Caco-2 (cell line): ENCODE data around the gene PLAAT3. TPM values are rescaled to one million over a fixed set of nuclear protein-coding genes. Genes with fewer than 3 reads are reported as not detected.

ENCODE experiments used
- BruUV-seq: library from RNA; stranded (reverse); fragments of 400-500 nt; replicated peaks from 2 replicates; lab custom pipeline; 2021; lab: Mats Ljungman, UMichigan
- CTCF ChIA-PET: fragments of 300-600 bp; sonication (Branson Sonifier 250); formaldehyde crosslinking; loops from one replicate; lab custom pipeline; 2022; ENCODE audit warnings: antibody characterized with exemption; lab: Charles Lee
- POLR2A ChIA-PET: fragments of 300-600 bp; sonication (Branson Sonifier 250); formaldehyde crosslinking; loops from one replicate; lab custom pipeline; 2022; ENCODE audit warnings: antibody characterized with exemption; lab: Charles Lee
- DNase-seq, 2 experiments: peaks; one replicate each; pipeline versions ENCODE4 v3.0.0 to v3.0.0-alpha.2; 2020 to 2022
- H3K27me3 ChIP-seq: replicated peaks from 2 replicates; pipeline ENCODE4 v1.6.0; 2011; ENCODE audit warnings: low read length; ENCODE audit not compliant: control insufficient read depth, insufficient read depth
- H3K36me3 ChIP-seq: 2 replicates; pipeline ENCODE4 v1.5.1; 2011; ENCODE audit warnings: low read length; ENCODE audit not compliant: control insufficient read depth, insufficient read depth
- H3K4me1 ChIP-seq: fragments of 250-450 bp; sonication (Bioruptor Pico); 2 replicates; pipeline ENCODE4 v1.5.1; 2020; ENCODE audit warnings: mild to moderate bottlenecking
- H3K4me3 ChIP-seq: 2 replicates; pipeline ENCODE4 v1.5.1; 2011; ENCODE audit warnings: low read depth, mild to moderate bottlenecking, control low read depth, low read length
- H3K9me3 ChIP-seq: fragments of 250-450 bp; sonication (Bioruptor Pico); 2 replicates; pipeline ENCODE4 v1.5.1; 2020; ENCODE audit warnings: mild to moderate bottlenecking, moderate library complexity
- H3K27ac Mint-ChIP-seq: one replicate; pipeline ENCODE4 v1.8.0; 2022; ENCODE audit warnings: mixed read lengths; ENCODE audit not compliant: unreplicated experiment
- H3K27me3 Mint-ChIP-seq: one replicate; pipeline ENCODE4 v1.8.0; 2022; ENCODE audit warnings: mixed read lengths; ENCODE audit not compliant: insufficient read depth, unreplicated experiment
- H3K36me3 Mint-ChIP-seq: one replicate; pipeline ENCODE4 v1.8.0; 2022; ENCODE audit warnings: mild to moderate bottlenecking, mixed read lengths; ENCODE audit not compliant: insufficient read depth, unreplicated experiment
- H3K4me1 Mint-ChIP-seq: one replicate; pipeline ENCODE4 v1.8.0; 2022; ENCODE audit warnings: low read depth, mixed read lengths; ENCODE audit not compliant: unreplicated experiment
- H3K4me3 Mint-ChIP-seq: one replicate; pipeline ENCODE4 v1.8.0; 2022; ENCODE audit warnings: mild to moderate bottlenecking, moderate library complexity, mixed read lengths; ENCODE audit not compliant: unreplicated experiment
- H3K9me3 Mint-ChIP-seq: one replicate; pipeline ENCODE4 v1.8.0; 2022; ENCODE audit warnings: mixed read lengths; ENCODE audit not compliant: unreplicated experiment
- intact Hi-C: fragments of 100-400 bp; cut with micrococcal nuclease; formaldehyde crosslinking; loops from one replicate; pipeline ENCODE4 v1.10.0; 2022; ENCODE audit not compliant: unreplicated experiment
- total RNA-seq: library from RNA; stranded (reverse); gene quantifications from 2 replicates; pipeline ENCODE4 v1.2.3, GENCODE V29; 2022
- TF ChIP-seq, protein P1 (sequence below), 2 experiments: fragments of 200-600 bp in 1 of 2; IDR thresholded peaks; 1 replicate in 1 of 2; 2 replicates in 1 of 2; pipeline versions ENCODE4 v1.5.1 to v1.8.0; 2011 to 2022; ENCODE audit warnings: antibody characterized with exemption in 1 of 2, control low read depth in 1 of 2, inconsistent platforms in 1 of 2, low read depth in 1 of 2, low read length in 1 of 2, mild to moderate bottlenecking in 1 of 2, moderate library complexity in 1 of 2; ENCODE audit not compliant: insufficient read depth in 1 of 2, severe bottlenecking in 1 of 2, unreplicated experiment in 1 of 2

PLAAT3 gene
- total RNA-seq, 1 experiment from 2014 or later, result 57.9 TPM

GRCh38 chr11:63572026-63572688 lies 42.1 kb downstream of the PLAAT3 start:
- Histone ChIP-seq H3K4me1 (peaks cover 37% of the 10 kb centered on the region), H3K4me3 (no peak overlapping the region), H3K9me3 (no peaks in the 10 kb centered on the region), H3K36me3 (no peaks in the 10 kb centered on the region; the same call in 1 of the 2 replicates), H3K27me3 (no peaks in the 10 kb centered on the region)
- CTCF ChIA-PET, result no interaction called here
- DNase-seq, result no peak
- intact Hi-C loops, result no loop called here
- Mint-ChIP-seq H3K36me3 (peaks cover 27% of the 10 kb centered on the region), H3K4me3 (no peak overlapping the region), H3K27ac (peak overlapping the region; percentile 7), H3K4me1 (peaks cover 47% of the 10 kb centered on the region), H3K27me3 (no peaks in the 10 kb centered on the region), H3K9me3 (peaks cover 25% of the 10 kb centered on the region)
- TSS peak; percentile 9 for BruUV-seq
- POLR2A ChIA-PET, result no interaction called here
- TF ChIP-seq, protein P1, sequence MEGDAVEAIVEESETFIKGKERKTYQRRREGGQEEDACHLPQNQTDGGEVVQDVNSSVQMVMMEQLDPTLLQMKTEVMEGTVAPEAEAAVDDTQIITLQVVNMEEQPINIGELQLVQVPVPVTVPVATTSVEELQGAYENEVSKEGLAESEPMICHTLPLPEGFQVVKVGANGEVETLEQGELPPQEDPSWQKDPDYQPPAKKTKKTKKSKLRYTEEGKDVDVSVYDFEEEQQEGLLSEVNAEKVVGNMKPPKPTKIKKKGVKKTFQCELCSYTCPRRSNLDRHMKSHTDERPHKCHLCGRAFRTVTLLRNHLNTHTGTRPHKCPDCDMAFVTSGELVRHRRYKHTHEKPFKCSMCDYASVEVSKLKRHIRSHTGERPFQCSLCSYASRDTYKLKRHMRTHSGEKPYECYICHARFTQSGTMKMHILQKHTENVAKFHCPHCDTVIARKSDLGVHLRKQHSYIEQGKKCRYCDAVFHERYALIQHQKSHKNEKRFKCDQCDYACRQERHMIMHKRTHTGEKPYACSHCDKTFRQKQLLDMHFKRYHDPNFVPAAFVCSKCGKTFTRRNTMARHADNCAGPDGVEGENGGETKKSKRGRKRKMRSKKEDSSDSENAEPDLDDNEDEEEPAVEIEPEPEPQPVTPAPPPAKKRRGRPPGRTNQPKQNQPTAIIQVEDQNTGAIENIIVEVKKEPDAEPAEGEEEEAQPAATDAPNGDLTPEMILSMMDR (IDR thresholded peaks at IDR 0.05; ENCODE audit: insufficient read depth in 1 of 2, low read depth in 1 of 2, low read length in 1 of 2, severe bottlenecking in 1 of 2, unreplicated experiment in 1 of 2), result no peak

DNA sequence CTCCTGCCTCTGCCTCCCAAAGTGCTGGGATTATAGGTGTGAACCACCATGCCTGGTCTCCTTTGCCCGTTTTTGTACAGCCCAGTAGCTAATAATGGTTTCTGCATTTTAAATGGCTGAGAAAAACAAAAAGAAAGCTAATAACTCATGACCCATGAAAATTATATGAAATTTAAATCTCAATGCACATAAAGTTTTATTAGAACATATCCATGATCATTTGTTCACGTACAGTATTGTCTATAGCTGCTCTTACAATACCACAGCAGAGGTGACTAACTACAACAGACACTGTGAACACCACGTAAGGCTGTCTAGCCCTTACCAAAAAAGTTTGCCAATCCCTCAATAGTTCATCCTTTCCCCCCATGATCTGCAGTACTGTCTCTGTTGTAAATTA lies 44.7 kb downstream of the PLAAT3 start:
- intact Hi-C loops, result loop anchor here (5.0 kb wide), 1 partner anchor 37 kb away; no protein-coding TSS in a partner anchor
- DNase-seq, result no peak
- ChIA-PET CTCF (no interaction called here), POLR2A (no interaction called here)
- Histone ChIP-seq H3K4me3 (no peak overlapping the region), H3K4me1 (peaks cover 43% of the 10 kb centered on the region), H3K36me3 (no peaks in the 10 kb centered on the region; the same call in 1 of the 2 replicates), H3K9me3 (no peaks in the 10 kb centered on the region), H3K27me3 (no peaks in the 10 kb centered on the region)
- H3K4me3 Mint-ChIP-seq, result no peak overlapping the region
- TF ChIP-seq, protein P1 (IDR thresholded peaks at IDR 0.05; ENCODE audit: insufficient read depth in 1 of 2, low read depth in 1 of 2, low read length in 1 of 2, severe bottlenecking in 1 of 2, unreplicated experiment in 1 of 2), result no peak
- H3K36me3 Mint-ChIP-seq, result peaks cover 22% of the 10 kb centered on the region
- peaks cover 45% of the 10 kb centered on the region for H3K4me1 Mint-ChIP-seq
- peaks cover 25% of the 10 kb centered on the region for H3K9me3 Mint-ChIP-seq
- no peak overlapping the region for H3K27ac Mint-ChIP-seq
- H3K27me3 Mint-ChIP-seq, result no peaks in the 10 kb centered on the region
- no TSS peak for BruUV-seq

- no peaks in the 10 kb centered on the region; the same call in 1 of the 2 replicates for H3K36me3 ChIP-seq
- H3K36me3 Mint-ChIP-seq, result peaks cover 7% of the 10 kb centered on the region
- no peaks in the 10 kb centered on the region for H3K27me3 ChIP-seq
- no peaks in the 10 kb centered on the region for H3K27me3 Mint-ChIP-seq
- H3K27ac Mint-ChIP-seq, result peak overlapping the region; percentile 70
- intact Hi-C loops, result loop anchor here (5.0 kb wide), 1 partner anchor 35 kb away; no protein-coding TSS in a partner anchor
- BruUV-seq, result no TSS peak
- POLR2A ChIA-PET, result no interaction called here
- H3K9me3 Mint-ChIP-seq, result peaks cover 21% of the 10 kb centered on the region
- H3K4me1 ChIP-seq, result peaks cover 38% of the 10 kb centered on the region
- CTCF ChIA-PET, result interaction anchor here (0.5 kb wide), 1 partner anchor 183 kb away, joined by 3 read pairs; no protein-coding TSS in a partner anchor
- peak overlapping the region; percentile 53 for H3K4me3 Mint-ChIP-seq
- peaks cover 42% of the 10 kb centered on the region for H3K4me1 Mint-ChIP-seq
- TF ChIP-seq, protein P1 (IDR thresholded peaks at IDR 0.05; ENCODE audit: insufficient read depth in 1 of 2, low read depth in 1 of 2, low read length in 1 of 2, severe bottlenecking in 1 of 2, unreplicated experiment in 1 of 2), result no peak
- no peak overlapping the region for H3K4me3 ChIP-seq
- DNase-seq, result peak; percentile 47 to 52
- H3K9me3 ChIP-seq, result no peaks in the 10 kb centered on the region
These were observed 47.0 kb downstream of the PLAAT3 start for GRCh38 chr11:63567044-63567840.
